Measurements from ENCODE around the gene DGKG. TPM values are rescaled to one million over a fixed set of nuclear protein-coding genes. Genes with fewer than 3 reads are reported as not detected.

Gene DGKG
- total RNA-seq = 2.0 TPM in 1 of 2 replicates, not detected in the other

- peak; percentile 19 to 22 for DNase-seq (ENCODE audit: low read depth in 2 of 2)
These were observed at the start of gene DGKG for GRCh38 chr3:186361762-186362536. Gene DGKG (minus strand): TSS chr3:186362234. CDS start chr3:186320459, 41,775 bp downstream.

- DNase-seq (ENCODE audit: low read depth in 2 of 2) = no peak
These were observed 49.1 kb upstream of the DGKG start for GRCh38 chr3:186411089-186411488.

GRCh38 chr3:186406669-186407635 lies 44.9 kb upstream of the DGKG start:
- DNase-seq (ENCODE audit: low read depth in 2 of 2) = no peak

- DNase-seq (ENCODE audit: low read depth in 2 of 2) = no peak
These were observed 39.5 kb upstream of the DGKG start for GRCh38 chr3:186401556-186401955.

GRCh38 chr3:186400662-186401061 lies 38.6 kb upstream of the DGKG start:
- no peak for DNase-seq (ENCODE audit: low read depth in 2 of 2)

GRCh38 chr3:186400026-186400425 lies 38.0 kb upstream of the DGKG start:
- no peak for DNase-seq (ENCODE audit: low read depth in 2 of 2)

GRCh38 chr3:186394566-186395217 lies 32.7 kb upstream of the DGKG start:
- DNase-seq (ENCODE audit: low read depth in 2 of 2) = no peak

GRCh38 chr3:186386883-186387560 lies 25.0 kb upstream of the DGKG start:
- DNase-seq (ENCODE audit: low read depth in 2 of 2) = no peak

GRCh38 chr3:186385856-186386602 lies 24.0 kb upstream of the DGKG start:
- no peak for DNase-seq (ENCODE audit: low read depth in 2 of 2)

GRCh38 chr3:186383026-186383993 lies 21.3 kb upstream of the DGKG start:
- DNase-seq (ENCODE audit: low read depth in 2 of 2) = no peak

GRCh38 chr3:186382217-186382885 lies 20.3 kb upstream of the DGKG start:
- no peak for DNase-seq (ENCODE audit: low read depth in 2 of 2)

GRCh38 chr3:186381424-186382216 lies 19.6 kb upstream of the DGKG start:
- no peak for DNase-seq (ENCODE audit: low read depth in 2 of 2)

GRCh38 chr3:186380622-186381380 lies 18.8 kb upstream of the DGKG start:
- DNase-seq (ENCODE audit: low read depth in 2 of 2) = no peak

- DNase-seq (ENCODE audit: low read depth in 2 of 2) = no peak
These were observed 13.4 kb upstream of the DGKG start for GRCh38 chr3:186375443-186375842.

GRCh38 chr3:186374376-186374775 lies 12.3 kb upstream of the DGKG start:
- no peak for DNase-seq (ENCODE audit: low read depth in 2 of 2)

GRCh38 chr3:186369217-186369616 lies 7.2 kb upstream of the DGKG start:
- no peak for DNase-seq (ENCODE audit: low read depth in 2 of 2)

- no peak for DNase-seq (ENCODE audit: low read depth in 2 of 2)
These were observed 6.7 kb upstream of the DGKG start for GRCh38 chr3:186368717-186369116.

Measured in lung microvascular endothelial cell (primary cell).